Measurements from ENCODE around the gene CLCA4. TPM values are rescaled to one million over a fixed set of nuclear protein-coding genes. Genes with fewer than 3 reads are reported as not detected.

CLCA4 gene
- polyA plus RNA-seq, 3 donors = not detected

GRCh38 chr1:86515597-86515996 is 31.3 kb upstream of the CLCA4 start:
- Mint-ChIP-seq H3K27ac (peak overlapping the region in 2 of 7 donors; percentile 19 to 21), H3K9me3 (no peaks in the 10 kb centered on the region), H3K36me3 (no peaks in the 10 kb centered on the region), H3K4me3 (no peak overlapping the region), H3K4me1 (no peaks in the 10 kb centered on the region), H3K27me3 (ENCODE audit: low read depth in 3 of 3) (no peaks in the 10 kb centered on the region)
- Histone ChIP-seq H3K4me2 (replicated peaks; ENCODE audit: extremely low read depth, low read length, poor library complexity, severe bottlenecking) (no peak overlapping the region), H4K20me1 (ENCODE audit: insufficient read depth, low read length) (no peaks in the 10 kb centered on the region), H3K79me2 (ENCODE audit: insufficient read depth, low read length) (no peaks in the 10 kb centered on the region), H3K27me3 (ENCODE audit: control insufficient read depth in 2 of 2, insufficient read depth in 2 of 2, low read length in 2 of 2) (no peaks in the 10 kb centered on the region), H3K4me3 (replicated peaks in 1 of 3; ENCODE audit: low read depth in 2 of 3, low read length in 3 of 3) (no peak overlapping the region), H3K27ac (ENCODE audit: low read depth in 1 of 2, low read length in 2 of 2) (no peak overlapping the region), H3K36me3 (replicated peaks in 1 of 2; ENCODE audit: control insufficient read depth in 1 of 2, insufficient read depth in 2 of 2, low read length in 2 of 2) (no peaks in the 10 kb centered on the region), H3K9ac (ENCODE audit: insufficient read depth, low read length, poor library complexity, severe bottlenecking) (no peak overlapping the region), H3K9me3 (replicated peaks in 1 of 2; ENCODE audit: control insufficient read depth in 1 of 2, insufficient read depth in 1 of 2, low read length in 2 of 2) (no peaks in the 10 kb centered on the region), H2AFZ (ENCODE audit: insufficient read depth, low read depth, low read length, poor library complexity, severe bottlenecking) (no peak overlapping the region), H3K4me1 (ENCODE audit: control insufficient read depth in 1 of 2, insufficient read depth in 2 of 2, low read length in 2 of 2) (no peaks in the 10 kb centered on the region)
- no peak for DNase-seq
- 33% methylated on average over 1 of the region's 2 CpGs for WGBS (ENCODE audit: insufficient coverage)
- no peak for TF ChIP-seq CTCF (IDR thresholded peaks at IDR 0.05)
- intact Hi-C loops (cut with micrococcal nuclease) = no loop called here

DNA sequence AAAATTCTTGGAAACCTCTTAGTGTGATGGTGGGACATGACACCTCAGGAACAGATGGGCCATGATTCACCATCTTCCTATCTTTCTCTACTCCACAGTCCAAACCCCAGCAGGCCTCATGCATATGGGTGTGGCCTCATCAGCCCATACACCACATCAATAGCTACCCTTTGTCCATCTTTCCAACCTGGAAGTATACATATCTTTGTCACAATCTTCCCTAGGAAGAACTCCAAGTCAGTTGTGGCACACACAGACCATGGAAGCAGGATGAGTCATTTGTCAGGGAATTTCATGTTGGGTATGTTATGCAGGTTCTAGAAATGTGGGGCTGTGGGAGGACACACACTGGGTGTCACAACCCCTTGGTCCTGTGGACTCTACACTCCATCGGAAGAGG is 30.5 kb upstream of the CLCA4 start:
- H3K9ac ChIP-seq (ENCODE audit: insufficient read depth, low read length, poor library complexity, severe bottlenecking) = no peak overlapping the region
- H3K36me3 Mint-ChIP-seq = no peaks in the 10 kb centered on the region
- intact Hi-C loops (cut with micrococcal nuclease) = no loop called here
- DNase-seq = no peak
- no peaks in the 10 kb centered on the region for H3K27me3 Mint-ChIP-seq (ENCODE audit: low read depth in 3 of 3)
- H3K36me3 ChIP-seq (replicated peaks in 1 of 2; ENCODE audit: control insufficient read depth in 1 of 2, insufficient read depth in 2 of 2, low read length in 2 of 2) = no peaks in the 10 kb centered on the region
- no peak for TF ChIP-seq CTCF (IDR thresholded peaks at IDR 0.05)
- H3K27ac Mint-ChIP-seq = no peak overlapping the region
- H3K4me3 Mint-ChIP-seq = no peak overlapping the region
- no peaks in the 10 kb centered on the region for H3K4me1 Mint-ChIP-seq
- no peaks in the 10 kb centered on the region for H3K9me3 ChIP-seq (replicated peaks in 1 of 2; ENCODE audit: control insufficient read depth in 1 of 2, insufficient read depth in 1 of 2, low read length in 2 of 2)
- no peaks in the 10 kb centered on the region for H3K9me3 Mint-ChIP-seq
- H2AFZ ChIP-seq (ENCODE audit: insufficient read depth, low read depth, low read length, poor library complexity, severe bottlenecking) = no peak overlapping the region
- no peak overlapping the region for H3K4me3 ChIP-seq (replicated peaks in 1 of 3; ENCODE audit: low read depth in 2 of 3, low read length in 3 of 3)
- no peak overlapping the region for H3K4me2 ChIP-seq (replicated peaks; ENCODE audit: extremely low read depth, low read length, poor library complexity, severe bottlenecking)
- H3K79me2 ChIP-seq (ENCODE audit: insufficient read depth, low read length) = no peaks in the 10 kb centered on the region
- H3K27ac ChIP-seq (ENCODE audit: low read depth in 1 of 2, low read length in 2 of 2) = no peak overlapping the region
- H4K20me1 ChIP-seq (ENCODE audit: insufficient read depth, low read length) = no peaks in the 10 kb centered on the region
- H3K4me1 ChIP-seq (ENCODE audit: control insufficient read depth in 1 of 2, insufficient read depth in 2 of 2, low read length in 2 of 2) = no peaks in the 10 kb centered on the region
- WGBS (ENCODE audit: insufficient coverage) = 100% methylated on average over 1 of the region's 1 CpG
- no peaks in the 10 kb centered on the region for H3K27me3 ChIP-seq (ENCODE audit: control insufficient read depth in 2 of 2, insufficient read depth in 2 of 2, low read length in 2 of 2)
